HG03460 (cell line): ENCODE results near the gene CDC42EP3.

ENCODE experiments used
- ATAC-seq: cut with Tn5 transposase; IDR thresholded peaks from one replicate; pipeline ENCODE4 v1.9.1; 2021; ENCODE audit not compliant: unreplicated experiment

CDC42EP3 gene

GRCh38 chr2:37619959-37620300 lies 51.5 kb downstream of the CDC42EP3 start:
- ATAC-seq, result no peak

- ATAC-seq, result no peak
These were observed 52.0 kb downstream of the CDC42EP3 start for GRCh38 chr2:37619230-37619958.

DNA sequence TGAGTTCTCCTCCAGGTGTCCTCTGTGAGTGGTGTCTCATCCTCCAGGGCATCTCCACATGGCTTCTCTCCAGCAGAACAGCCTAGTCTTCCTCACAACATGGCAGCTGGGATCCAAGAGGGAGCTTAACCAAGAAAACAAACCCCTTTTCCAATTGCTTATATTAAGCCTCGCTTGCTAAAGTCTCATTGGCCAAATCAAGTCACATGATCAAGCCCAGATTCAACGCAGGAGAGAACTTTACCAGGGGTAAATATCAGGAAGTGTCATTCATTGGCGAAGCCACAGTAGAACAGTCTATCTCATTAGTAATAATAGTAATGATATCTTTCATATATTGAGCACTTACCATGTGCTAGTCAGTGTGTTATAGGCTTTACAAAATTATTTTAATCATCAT lies 53.1 kb downstream of the CDC42EP3 start:
- ATAC-seq, result no peak

GRCh38 chr2:37617119-37617892 lies 54.1 kb downstream of the CDC42EP3 start:
- ATAC-seq, result no peak

- ATAC-seq, result no peak
These were observed 54.8 kb downstream of the CDC42EP3 start for GRCh38 chr2:37616677-37617005.

GRCh38 chr2:37615804-37616676 lies 55.4 kb downstream of the CDC42EP3 start:
- peak; percentile 62 for ATAC-seq

DNA sequence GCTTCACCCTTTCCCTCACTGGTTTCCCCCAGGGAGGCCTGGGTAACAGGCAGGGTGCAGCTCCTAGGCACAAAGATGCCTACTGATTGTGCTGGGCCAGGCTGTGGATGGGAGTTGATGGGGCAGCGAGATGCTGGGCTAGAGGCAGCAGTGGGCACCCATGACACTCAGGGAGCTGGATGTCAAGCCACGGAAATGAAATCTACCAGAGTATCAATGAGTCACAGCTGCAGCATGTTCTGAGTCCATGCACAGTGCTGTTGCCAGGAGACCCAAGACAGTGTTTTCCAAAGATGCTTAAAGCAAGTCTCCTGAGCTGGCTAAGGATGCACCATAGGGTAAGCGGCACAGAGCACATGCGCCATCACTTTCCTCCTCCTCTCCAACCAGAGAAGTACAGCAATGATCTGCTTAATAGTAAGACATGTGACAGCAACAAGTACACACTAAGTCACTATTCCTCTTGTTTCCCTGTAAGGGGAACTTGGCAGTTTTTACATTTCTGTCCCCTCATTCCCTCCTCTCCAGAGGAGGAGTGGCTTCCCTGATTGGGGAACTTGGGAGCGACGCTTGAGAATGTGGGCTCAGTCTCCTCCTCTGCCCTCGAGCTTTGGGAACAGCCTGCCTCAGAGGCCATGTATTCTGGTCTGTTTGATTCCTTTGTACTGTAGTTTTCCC lies 57.2 kb downstream of the CDC42EP3 start:
- no peak for ATAC-seq

GRCh38 chr2:37612382-37612781 lies 59.1 kb downstream of the CDC42EP3 start:
- ATAC-seq, result no peak

DNA sequence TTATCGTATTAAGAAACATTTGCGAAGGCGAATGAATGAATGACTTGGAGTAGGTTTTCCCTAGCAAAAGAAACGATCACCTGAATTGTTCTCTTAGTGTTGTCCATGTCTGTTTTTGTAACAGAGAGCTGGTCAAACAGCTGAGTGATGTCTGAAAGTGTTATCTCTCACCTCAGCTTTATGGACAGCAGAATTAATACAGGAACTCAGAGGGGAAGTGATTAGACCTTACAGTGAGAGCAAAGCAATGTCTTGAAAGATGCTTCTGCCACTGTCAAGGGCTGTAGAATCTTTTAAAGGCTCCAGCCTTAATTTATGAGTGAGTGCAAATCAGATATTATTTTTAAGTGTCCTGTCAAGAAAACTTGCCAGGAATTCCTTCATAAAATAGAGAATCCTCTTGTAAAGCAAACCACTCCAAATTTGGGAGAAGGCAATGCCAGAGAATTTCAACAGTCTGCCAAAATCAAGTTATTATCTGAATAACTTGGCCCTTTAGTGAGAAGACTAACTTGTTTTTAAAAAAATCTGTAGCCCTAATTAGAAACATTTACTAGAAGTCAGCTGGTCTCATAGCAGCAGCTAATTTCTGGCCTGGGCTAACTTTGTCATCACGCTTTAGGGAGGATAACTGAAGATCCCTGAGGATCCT lies 60.7 kb downstream of the CDC42EP3 start:
- no peak for ATAC-seq

DNA sequence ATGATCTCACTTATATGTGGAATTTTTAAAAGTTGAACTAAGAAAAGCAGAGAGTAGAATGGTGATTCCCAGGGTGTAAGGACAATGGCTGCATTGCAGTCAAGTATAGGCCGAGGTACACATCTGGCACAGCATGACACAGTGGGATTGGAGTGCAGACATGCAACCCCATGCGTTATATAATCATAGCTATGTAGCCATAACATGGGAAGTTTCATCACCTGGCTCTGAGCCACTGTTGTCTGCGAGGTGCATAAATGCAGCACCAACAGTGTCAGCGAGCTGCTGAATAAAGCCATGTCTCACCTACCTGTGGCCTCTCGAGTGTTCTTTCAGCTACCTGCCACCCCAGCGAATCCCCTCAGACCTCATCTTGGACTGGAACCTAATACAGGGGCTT lies 61.7 kb downstream of the CDC42EP3 start:
- no peak for ATAC-seq

- ATAC-seq, result no peak
These were observed 66.7 kb downstream of the CDC42EP3 start for GRCh38 chr2:37604716-37605115.

DNA sequence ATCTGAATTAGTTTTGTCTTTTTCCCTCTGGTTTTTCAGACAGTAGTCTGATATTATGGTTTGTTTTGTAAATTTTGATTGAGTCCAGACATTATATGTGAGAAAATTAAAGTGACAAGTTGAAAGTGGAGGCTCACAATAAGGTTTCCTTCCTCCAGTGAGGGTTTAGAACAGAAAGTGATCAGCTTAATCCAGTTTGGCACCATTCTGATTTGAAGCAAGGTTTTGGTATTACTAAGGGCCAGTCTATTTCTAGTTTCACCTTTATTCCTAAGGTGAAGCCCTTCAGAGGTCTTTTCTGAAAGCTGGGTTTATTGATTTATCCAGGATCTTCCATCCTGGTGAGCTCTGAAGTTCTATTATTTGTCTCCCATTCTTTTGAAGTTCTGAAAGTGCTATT lies 68.7 kb downstream of the CDC42EP3 start:
- no peak for ATAC-seq

DNA sequence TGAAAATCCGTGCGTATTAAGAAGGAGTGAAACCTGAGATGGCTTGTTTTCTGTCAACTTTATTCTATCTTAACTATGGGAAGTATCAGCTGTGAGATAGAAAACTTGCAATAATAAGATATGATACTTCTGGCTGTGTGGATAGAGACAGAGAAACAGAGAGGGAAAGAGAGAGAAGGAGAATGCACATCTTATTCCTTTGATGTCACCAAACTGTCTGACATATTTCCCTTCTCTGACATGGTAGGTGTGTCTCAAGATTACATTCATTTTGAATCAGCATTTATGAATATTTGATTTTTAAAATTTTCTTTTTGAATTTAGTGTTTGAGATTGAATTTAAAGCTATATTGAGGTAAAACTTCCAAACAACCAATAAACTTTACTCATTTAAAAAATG lies 69.4 kb downstream of the CDC42EP3 start:
- ATAC-seq, result no peak

GRCh38 chr2:37601569-37601968 lies 69.9 kb downstream of the CDC42EP3 start:
- ATAC-seq, result no peak

DNA sequence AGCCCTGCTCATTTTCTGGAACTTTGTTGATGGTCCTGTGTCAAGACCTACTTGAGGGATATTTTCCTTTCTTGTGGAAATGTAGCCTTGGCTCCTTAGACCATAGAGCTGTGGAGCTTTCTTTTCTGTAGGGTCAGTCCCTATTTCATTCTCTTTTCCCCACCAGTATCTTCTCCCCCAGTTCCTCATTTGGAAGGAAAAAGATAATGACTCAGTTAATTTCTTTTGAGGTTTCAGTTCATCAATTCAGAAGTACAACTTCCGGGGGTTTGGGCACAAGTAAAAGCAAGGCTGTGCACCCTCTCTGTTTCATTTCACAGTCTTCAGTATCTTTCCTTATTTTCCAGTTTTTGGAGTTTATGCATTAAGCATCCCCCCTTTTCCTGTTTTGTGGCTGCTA lies 70.7 kb downstream of the CDC42EP3 start:
- peak; percentile 84 for ATAC-seq

GRCh38 chr2:37599688-37600525 lies 71.5 kb downstream of the CDC42EP3 start:
- no peak for ATAC-seq

DNA sequence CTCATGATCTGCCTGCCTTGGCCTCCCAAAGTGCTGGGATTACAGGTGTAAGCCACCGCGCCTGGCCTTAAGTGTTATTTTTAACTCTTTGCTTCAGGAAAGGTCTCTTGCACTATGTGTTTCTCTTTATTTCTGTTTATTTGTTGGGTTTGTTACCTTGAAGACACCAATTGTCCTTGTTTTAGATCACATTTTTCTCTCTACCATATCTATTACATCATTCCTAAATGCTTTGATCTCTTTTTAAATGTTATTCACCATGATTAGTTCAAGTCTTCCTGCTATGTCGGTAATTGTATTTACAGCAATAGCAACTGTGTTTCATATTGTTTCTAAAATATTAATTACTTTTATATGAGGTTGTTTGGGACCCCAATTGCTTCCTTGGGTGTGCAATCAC lies 77.7 kb downstream of the CDC42EP3 start:
- no peak for ATAC-seq

GRCh38 chr2:37593024-37593423 lies 78.4 kb downstream of the CDC42EP3 start:
- no peak for ATAC-seq
